Memory B cell (primary cell): ENCODE data around the gene ITPR3.
A peak's percentile ranks its signal among the peaks of the same experiment; 100 is the strongest.
"Not testable (repeated sequence)": the region's sequence is repeated elsewhere in the genome, so short reads cannot be mapped to it uniquely, and the experiment has no call there.

Experiments
- ATAC-seq: fragments of 150-1000 bp; cut with Tn5 transposase; 2 replicates; pipeline ENCODE4 v1.10.0; 2021; ENCODE audit warnings: low read depth, mild to moderate bottlenecking, moderate library complexity
- DNase-seq, 2 donors: peaks; one replicate each; pipeline ENCODE4 v3.0.0; 2022; ENCODE audit warnings: low spot score in 2 of 2
- H3K27ac Mint-ChIP-seq: one replicate; pipeline ENCODE4 v1.8.0; 2022; ENCODE audit warnings: mild to moderate bottlenecking, moderate library complexity, mixed read lengths
- H3K27me3 Mint-ChIP-seq: one replicate; pipeline ENCODE4 v1.8.0; 2022; ENCODE audit warnings: mixed read lengths
- H3K36me3 Mint-ChIP-seq: one replicate; pipeline ENCODE4 v1.8.0; 2022; ENCODE audit warnings: mild to moderate bottlenecking, mixed read lengths
- H3K4me1 Mint-ChIP-seq: one replicate; pipeline ENCODE4 v1.8.0; 2022; ENCODE audit warnings: mixed read lengths
- H3K4me3 Mint-ChIP-seq: one replicate; pipeline ENCODE4 v1.8.0; 2022; ENCODE audit warnings: mild to moderate bottlenecking, moderate library complexity, mixed read lengths
- H3K9me3 Mint-ChIP-seq: one replicate; pipeline ENCODE4 v1.8.0; 2022; ENCODE audit warnings: mixed read lengths

The ITPR3 gene

DNA sequence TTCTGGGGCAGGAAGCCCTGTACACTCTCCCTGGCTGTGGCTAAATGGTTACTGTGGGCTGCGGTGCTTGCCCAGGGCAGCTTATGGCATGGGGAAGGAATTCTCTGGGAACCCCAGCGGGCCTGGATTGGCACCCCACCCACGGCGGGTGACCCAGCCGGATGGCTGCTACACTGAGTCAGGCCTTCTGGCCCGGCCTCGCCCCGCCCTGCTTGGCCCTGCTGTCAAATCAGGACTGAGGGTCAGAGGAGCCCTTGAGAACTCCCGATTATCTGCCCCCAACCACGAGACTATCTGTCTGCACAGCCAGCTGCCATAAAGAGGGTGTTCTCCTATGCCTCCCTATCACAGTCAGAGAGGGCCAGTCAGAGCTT lies 7.3 kb upstream of the ITPR3 start:
- H3K9me3 Mint-ChIP-seq = no peaks in the 10 kb centered on the region
- no peaks in the 10 kb centered on the region for H3K36me3 Mint-ChIP-seq
- ATAC-seq (no peak), DNase-seq (no peak)
- H3K4me3 Mint-ChIP-seq = no peak overlapping the region
- peaks cover 2% of the 10 kb centered on the region for H3K4me1 Mint-ChIP-seq
- peaks cover 2% of the 10 kb centered on the region for H3K27me3 Mint-ChIP-seq
- H3K27ac Mint-ChIP-seq = no peak overlapping the region

DNA sequence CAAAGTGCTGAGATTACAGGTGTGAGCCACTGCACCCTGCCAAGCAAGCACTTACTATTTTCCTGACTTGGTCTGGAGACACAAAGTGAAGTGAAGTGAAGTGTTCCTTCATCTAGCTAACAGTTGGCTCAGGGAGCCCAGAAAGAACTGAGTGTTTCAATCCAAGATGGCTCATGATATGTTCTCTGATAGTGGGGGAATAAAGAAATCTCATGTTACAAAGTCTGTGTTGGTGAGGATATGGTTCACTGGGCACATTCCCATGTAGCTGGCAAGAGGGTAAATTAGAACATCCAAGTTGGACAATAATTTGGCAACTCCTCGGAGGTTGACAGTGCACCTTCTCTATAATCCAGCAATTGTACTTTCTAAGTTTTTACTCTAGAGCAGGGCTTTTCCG lies 5.0 kb upstream of the ITPR3 start:
- Mint-ChIP-seq H3K36me3 (no peaks in the 10 kb centered on the region), H3K4me3 (no peak overlapping the region), H3K27me3 (peaks cover 2% of the 10 kb centered on the region), H3K4me1 (peaks cover 9% of the 10 kb centered on the region), H3K27ac (no peak overlapping the region), H3K9me3 (no peaks in the 10 kb centered on the region)
- ATAC-seq (no peak), DNase-seq (no peak)

DNA sequence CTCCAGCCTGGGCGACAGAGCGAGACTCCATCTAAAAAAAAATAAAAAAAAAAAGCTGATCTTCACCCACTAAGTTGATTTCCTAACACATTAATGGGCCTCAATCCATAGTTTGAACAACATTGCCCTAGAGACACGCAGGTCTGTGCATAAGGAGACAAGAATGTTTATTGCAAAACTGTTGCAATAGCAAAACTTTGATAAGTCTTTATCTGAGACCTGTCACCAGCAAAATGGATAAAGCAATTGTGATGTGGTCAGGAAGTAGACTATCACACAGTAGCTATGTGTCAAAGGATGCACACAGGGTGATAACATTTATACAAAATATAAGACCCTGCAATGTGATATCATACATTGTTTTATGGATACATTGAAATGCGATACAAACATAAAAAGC lies 4.2 kb upstream of the ITPR3 start:
- no peaks in the 10 kb centered on the region for H3K36me3 Mint-ChIP-seq
- ATAC-seq = no peak
- H3K4me1 Mint-ChIP-seq = peaks cover 9% of the 10 kb centered on the region
- no peak for DNase-seq
- H3K27me3 Mint-ChIP-seq = peaks cover 2% of the 10 kb centered on the region
- H3K4me3 Mint-ChIP-seq = no peak overlapping the region
- H3K9me3 Mint-ChIP-seq = no peaks in the 10 kb centered on the region
- H3K27ac Mint-ChIP-seq = no peak overlapping the region

DNA sequence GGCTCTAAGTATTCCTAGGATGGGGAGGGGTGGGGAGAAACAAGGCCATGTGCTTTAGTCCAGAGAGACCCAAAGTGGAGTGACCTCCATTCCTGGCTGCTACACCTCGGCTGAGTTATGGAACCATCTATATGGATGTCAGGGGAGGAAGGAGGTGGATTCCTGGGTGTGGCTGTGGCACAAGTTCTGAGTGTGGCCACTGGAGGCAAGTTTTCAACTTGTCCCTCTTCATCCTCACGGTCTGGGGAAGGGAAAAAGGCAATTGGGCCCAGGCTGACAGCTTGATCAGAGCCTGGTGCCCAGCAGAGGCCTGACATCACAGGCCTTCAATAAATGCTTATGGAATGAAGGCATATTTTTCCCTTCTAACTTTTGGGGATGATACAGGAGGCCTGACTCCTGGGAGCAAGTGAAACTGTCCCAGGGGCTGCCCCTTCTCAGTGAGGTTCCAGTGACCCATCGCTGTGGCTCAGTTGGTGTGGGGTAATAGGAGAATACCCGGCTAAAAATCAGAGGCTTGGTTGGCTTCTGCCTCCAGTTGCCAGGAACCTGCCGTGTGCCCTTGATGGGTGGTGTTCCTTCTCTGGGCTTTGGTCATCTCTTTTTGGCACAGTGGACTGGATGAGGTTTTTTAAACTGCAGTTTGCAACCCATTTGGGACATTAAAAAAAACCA lies 1.8 kb upstream of the ITPR3 start:
- ATAC-seq (no peak), DNase-seq (no peak)
- Mint-ChIP-seq H3K27me3 (no peaks in the 10 kb centered on the region), H3K9me3 (no peaks in the 10 kb centered on the region), H3K4me1 (peaks cover 27% of the 10 kb centered on the region), H3K36me3 (peaks cover 6% of the 10 kb centered on the region), H3K4me3 (peak overlapping the region; percentile 93), H3K27ac (peak overlapping the region; percentile 93)

DNA sequence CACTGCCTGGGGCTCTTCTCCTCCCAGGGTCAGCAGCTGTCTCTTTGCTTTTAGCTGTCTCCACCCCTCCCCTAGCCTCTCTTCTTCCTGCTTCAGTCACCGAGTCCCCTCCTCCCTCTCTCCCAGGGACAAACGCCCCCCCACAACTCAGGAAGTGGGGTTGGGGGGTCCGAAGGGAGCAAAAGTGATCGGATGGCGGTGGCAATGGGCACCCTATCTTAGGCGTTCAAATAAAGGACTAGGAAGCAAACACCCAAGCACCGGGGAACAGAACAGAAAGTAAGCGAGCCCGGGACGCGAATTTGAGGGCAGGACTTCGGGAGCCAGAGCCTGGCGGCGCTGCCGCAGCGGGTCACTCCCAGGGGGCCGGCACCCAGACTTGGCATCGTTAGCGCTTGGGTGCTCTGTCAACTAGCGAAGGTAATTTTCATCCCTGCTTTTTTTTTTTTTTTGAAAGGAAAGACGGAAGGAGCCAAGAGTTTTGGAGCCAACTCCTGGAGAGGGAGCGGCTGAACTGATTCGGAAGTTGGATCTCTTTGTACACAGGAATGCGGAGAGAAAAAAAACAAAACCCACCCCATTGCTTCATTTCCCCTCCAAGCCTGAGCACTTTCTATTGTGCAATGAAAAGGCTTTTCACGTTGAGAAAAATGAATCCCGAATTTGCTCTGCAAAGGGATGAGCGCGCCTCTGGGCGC lies 815 bp upstream of the ITPR3 start:
- peak overlapping the region; percentile 93 for H3K27ac Mint-ChIP-seq
- no peak for DNase-seq
- no peaks in the 10 kb centered on the region for H3K27me3 Mint-ChIP-seq
- peak; percentile 7 for ATAC-seq
- H3K36me3 Mint-ChIP-seq = peaks cover 13% of the 10 kb centered on the region
- H3K4me3 Mint-ChIP-seq = peak overlapping the region; percentile 93
- H3K4me1 Mint-ChIP-seq = peaks cover 35% of the 10 kb centered on the region
- no peaks in the 10 kb centered on the region for H3K9me3 Mint-ChIP-seq

DNA sequence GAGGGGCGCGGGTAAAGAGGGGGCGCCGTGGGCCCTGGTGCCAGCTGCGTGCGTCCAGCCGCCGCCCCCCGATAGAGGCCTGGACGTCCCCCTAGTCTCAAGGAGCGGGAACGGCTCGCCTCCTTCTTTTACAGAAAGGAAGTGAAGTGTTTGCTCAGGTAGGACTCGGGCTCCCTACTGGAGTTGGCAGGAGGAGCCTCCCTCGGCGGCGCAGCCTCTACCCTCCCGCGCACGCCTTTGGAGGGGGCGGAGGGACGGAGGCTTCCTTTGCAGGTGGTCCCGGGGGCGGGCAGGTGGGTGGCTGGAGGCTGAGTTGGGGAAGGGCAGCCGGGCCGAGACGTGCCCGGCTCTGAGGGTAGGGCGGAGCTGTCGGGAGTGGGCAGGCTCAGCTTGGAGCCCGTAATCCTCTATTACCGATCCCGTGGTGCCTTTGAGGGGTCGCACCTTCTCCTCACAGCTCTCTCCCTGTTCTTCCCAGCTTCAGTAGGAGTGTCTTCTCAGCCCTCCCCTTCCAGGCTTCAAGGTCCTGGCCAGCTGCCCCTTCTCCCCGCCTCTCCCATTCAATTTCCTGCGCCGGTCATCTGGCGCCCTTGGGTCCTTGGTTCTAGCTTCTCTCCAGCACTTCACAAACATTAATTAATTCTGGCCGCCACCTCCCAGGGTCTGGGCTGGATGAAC lies 728 bp downstream of the ITPR3 start:
- no peaks in the 10 kb centered on the region for H3K27me3 Mint-ChIP-seq
- ATAC-seq (peak; percentile 18), DNase-seq (peak; percentile 25 to 42)
- H3K9me3 Mint-ChIP-seq = no peaks in the 10 kb centered on the region
- peaks cover 13% of the 10 kb centered on the region for H3K36me3 Mint-ChIP-seq
- H3K4me3 Mint-ChIP-seq = peak overlapping the region; percentile 93
- H3K4me1 Mint-ChIP-seq = peaks cover 36% of the 10 kb centered on the region
- peak overlapping the region; percentile 81 for H3K27ac Mint-ChIP-seq

DNA sequence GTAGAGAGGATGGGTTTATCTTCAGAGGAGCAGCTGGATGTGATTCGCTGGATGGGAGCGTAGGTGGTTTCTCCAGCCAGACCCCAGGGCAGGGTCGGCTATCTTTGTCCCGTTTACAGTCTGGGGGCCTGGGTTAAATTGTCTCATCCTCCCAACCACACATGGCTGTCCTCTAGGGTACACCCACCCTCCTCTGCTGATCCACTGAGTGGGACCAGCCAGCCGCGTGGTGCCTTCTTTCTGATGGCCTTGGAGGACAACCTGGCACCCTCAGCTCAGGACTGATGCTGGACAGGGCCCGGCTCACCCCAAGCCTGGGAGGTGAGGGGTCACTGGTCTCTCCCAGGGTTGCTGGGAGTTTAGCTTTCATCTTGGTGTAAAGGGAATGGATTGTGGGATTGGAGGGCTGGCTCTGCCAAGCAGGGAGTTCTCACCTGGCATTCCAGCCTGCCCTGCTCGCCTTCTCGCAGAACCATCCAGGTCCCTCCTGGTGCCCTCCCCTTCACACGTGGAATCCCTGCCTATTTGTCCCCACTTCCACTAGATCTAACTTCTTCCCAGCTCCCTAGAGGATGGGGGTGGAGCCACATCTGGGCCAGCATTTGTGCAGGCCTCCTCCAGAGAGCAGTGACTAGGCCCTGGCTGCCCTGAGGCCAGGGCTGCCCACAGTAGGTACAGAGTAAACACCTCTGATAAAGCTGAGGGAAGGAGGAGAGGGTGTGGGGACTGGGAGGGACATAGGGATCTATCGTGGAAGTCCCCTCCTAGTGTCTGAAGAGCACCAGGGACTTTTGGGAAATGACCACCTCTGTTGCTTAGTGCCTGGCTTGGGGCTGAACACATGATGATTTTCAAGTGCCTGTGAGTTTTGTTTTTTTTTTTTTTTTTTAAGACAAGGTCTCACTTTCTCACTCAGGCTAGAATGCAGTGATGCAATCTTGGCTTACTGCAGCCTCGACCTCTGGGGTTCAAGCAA lies 1.6 kb downstream of the ITPR3 start:
- Mint-ChIP-seq H3K27me3 (no peaks in the 10 kb centered on the region), H3K36me3 (peaks cover 13% of the 10 kb centered on the region), H3K27ac (peak overlapping the region; percentile 81), H3K9me3 (no peaks in the 10 kb centered on the region), H3K4me3 (peak overlapping the region; percentile 93), H3K4me1 (peaks cover 41% of the 10 kb centered on the region)
- ATAC-seq (no peak), DNase-seq (no peak)

DNA sequence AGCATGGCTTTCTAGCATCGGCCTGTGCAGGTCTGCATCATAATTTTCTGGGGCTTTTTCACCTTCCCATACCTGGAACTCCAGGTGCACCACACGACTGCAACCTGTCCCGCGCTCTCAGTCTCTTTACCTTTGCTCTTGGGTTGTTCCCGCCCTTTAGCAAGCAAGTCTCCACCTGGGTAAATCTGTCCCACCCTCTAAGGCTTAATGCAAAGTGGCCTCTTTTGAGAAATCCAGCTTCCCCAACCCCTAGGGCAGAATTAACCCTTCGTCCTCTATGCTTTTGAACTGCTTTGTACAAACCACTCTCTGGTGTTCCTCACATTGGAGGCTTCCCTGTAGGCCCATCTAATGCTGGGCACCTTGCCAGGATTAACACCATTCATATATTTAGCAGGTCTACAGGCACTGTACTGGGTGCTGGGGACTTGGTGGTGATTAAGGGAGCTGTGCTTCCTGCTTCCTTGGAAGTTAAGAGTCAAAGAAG lies 2.8 kb downstream of the ITPR3 start:
- Mint-ChIP-seq H3K9me3 (no peaks in the 10 kb centered on the region), H3K27ac (peak overlapping the region; percentile 52), H3K4me1 (peaks cover 52% of the 10 kb centered on the region), H3K27me3 (no peaks in the 10 kb centered on the region), H3K36me3 (peaks cover 13% of the 10 kb centered on the region), H3K4me3 (peak overlapping the region; percentile 48)
- ATAC-seq = no peak
- DNase-seq = no peak

DNA sequence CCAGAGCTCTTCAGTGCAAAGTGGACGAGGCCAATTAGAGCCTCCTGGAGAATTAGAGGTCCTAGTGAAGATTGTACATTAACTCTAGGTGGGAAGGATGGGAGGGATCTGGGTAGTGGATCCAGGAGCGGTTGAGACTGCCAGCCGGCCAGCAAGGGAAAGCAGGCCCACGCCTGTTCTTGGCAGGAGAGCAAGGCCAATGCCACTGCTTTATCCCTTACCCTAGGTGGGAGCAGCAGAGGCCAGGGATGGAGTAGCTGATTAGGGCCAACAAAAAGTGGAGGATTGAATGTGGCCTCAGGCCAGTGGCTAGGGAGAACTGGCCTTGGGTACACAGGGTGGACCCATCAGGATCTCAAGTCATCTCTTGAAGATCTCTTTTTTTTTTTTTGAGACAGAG lies 3.7 kb downstream of the ITPR3 start:
- Mint-ChIP-seq H3K4me3 (no peak overlapping the region), H3K9me3 (no peaks in the 10 kb centered on the region), H3K27me3 (no peaks in the 10 kb centered on the region), H3K4me1 (peaks cover 51% of the 10 kb centered on the region), H3K27ac (no peak overlapping the region), H3K36me3 (peaks cover 13% of the 10 kb centered on the region)
- ATAC-seq = no peak
- DNase-seq = no peak

DNA sequence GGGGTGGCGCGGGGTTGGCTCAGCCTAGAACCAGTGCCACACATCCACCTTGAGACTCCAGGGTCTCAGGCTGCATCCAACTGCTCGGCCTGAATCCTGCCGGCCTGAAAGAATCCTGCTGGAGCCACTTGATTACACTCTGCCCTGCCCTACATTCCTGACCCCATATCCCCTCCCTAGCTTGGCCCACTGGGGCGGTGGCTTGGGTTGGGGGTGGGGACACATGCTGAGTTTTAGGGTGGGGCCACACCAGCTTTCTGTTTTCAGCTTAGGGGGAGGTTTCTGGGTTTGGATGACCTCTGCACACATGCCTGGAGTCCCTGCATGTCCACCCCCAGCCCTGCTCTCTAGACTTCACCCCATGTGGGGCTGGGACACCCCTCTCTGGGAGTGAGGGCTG lies 6.8 kb downstream of the ITPR3 start:
- Mint-ChIP-seq H3K4me1 (peaks cover 53% of the 10 kb centered on the region), H3K4me3 (peak overlapping the region; percentile 64), H3K27ac (peak overlapping the region; percentile 60), H3K36me3 (peaks cover 21% of the 10 kb centered on the region), H3K9me3 (no peaks in the 10 kb centered on the region), H3K27me3 (no peaks in the 10 kb centered on the region)
- no peak for DNase-seq
- ATAC-seq = no peak

DNA sequence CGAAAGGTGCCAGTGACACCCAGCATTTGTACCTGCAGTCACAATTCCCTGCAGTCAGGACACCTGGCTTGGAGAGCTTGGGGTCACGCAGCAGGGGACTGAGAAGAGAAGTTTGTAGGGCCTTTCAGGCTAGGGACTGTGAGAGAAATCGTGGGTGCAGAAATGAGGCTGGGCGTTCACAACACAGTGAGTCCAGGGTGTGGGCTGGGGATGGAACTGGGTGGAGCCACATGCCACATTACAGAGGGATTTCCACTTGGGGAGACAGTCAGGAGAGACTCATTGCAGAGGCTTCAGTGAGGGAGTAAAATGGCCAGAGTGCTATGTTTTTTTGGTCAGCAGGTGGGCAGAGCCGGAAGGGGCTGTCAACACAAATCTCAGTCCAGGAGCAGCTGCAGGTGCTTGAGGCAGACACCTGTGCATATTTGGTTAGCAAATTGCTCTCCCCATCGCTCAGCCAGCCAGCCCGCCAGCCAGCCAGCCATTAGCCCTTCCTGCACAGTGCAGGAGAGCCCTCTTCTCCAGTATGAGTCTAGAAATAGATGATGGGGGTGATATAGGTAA lies 7.4 kb downstream of the ITPR3 start:
- ATAC-seq (peak; percentile 19), DNase-seq (no peak)
- Mint-ChIP-seq H3K9me3 (no peaks in the 10 kb centered on the region), H3K4me3 (peak overlapping the region; percentile 64), H3K27ac (peak overlapping the region; percentile 60), H3K27me3 (no peaks in the 10 kb centered on the region), H3K36me3 (peaks cover 21% of the 10 kb centered on the region), H3K4me1 (peaks cover 52% of the 10 kb centered on the region)

DNA sequence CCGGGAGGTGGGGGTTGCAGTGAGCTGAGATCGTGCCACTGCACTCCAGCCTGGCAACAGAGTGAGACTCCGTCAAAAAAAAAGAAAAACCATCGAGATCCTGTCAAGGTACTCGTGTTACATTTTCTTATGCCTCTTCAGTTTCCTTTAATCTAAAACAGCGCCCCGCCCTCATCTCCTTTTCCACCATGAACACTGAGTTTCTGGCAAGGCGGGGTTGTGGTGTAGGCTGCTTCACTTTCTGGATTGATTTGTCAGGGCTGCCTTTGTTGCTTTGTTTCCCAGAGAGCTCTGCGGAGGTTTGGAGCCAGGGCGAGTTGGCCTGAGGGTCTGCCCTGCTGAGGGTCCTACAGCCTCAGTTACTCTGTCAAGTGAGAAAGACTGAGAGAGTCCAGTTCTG lies 8.9 kb downstream of the ITPR3 start:
- H3K4me1 Mint-ChIP-seq = peaks cover 48% of the 10 kb centered on the region
- DNase-seq = no peak

DNA sequence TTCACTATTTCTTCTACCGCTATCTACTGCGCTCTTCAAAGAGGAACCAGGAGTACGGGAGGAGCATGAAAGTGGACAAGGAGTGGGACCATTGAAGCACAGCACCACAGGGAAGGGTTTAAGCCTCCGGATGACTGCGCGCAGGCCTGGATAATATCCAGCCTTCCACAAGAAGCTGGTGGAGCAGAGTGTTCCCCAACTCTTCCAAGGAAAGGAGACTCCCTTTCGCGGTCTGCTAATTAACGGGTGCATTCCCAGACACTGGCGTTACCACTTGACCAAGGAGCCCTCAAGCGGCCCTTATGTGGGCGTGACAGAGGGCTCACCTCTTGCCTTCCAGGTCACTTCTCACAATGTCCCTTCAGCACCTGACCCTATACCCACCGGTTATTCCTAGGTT lies 10.4 kb downstream of the ITPR3 start:
- H3K36me3 Mint-ChIP-seq = peaks cover 12% of the 10 kb centered on the region
- peaks cover 52% of the 10 kb centered on the region for H3K4me1 Mint-ChIP-seq
- H3K9me3 Mint-ChIP-seq, H3K27me3 Mint-ChIP-seq, H3K4me3 Mint-ChIP-seq, DNase-seq, ATAC-seq, H3K27ac Mint-ChIP-seq: not testable (repeated sequence)

More for the DNA sequence above, 8.9 kb downstream of the ITPR3 start:
- peaks cover 9% of the 10 kb centered on the region for H3K36me3 Mint-ChIP-seq
- H3K27ac Mint-ChIP-seq = no peak overlapping the region
- ATAC-seq = no peak
- H3K27me3 Mint-ChIP-seq = no peaks in the 10 kb centered on the region
- no peak overlapping the region for H3K4me3 Mint-ChIP-seq
- H3K9me3 Mint-ChIP-seq = no peaks in the 10 kb centered on the region
